DMS53 (cell line): ENCODE data around the gene FKBP9.
"Not testable (repeated sequence)": the region's sequence is repeated elsewhere in the genome, so short reads cannot be mapped to it uniquely, and the experiment has no call there.

Source experiments
- DNase-seq: peaks from one replicate; lab custom pipeline; 2025; lab: John Stamatoyannopoulos, UW

Gene FKBP9

DNA sequence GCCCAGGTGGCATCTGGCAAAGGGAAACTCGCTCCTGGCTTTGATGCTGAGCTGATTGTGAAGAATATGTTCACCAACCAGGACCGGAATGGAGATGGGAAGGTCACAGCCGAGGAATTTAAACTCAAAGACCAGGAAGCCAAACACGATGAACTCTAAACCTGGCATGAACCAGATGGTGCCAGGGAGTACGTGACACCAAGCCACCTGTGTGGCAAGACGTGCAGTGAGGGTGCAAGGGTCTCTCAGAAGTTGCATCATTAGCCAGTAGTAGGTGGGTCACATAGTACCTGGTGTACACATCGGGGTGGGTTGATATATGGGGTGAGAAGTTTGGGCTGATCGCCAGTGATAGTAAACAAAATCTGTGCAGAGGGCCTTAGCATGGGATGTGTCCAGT is 48.0 kb downstream of the FKBP9 start:
- not testable (repeated sequence) for DNase-seq

DNA sequence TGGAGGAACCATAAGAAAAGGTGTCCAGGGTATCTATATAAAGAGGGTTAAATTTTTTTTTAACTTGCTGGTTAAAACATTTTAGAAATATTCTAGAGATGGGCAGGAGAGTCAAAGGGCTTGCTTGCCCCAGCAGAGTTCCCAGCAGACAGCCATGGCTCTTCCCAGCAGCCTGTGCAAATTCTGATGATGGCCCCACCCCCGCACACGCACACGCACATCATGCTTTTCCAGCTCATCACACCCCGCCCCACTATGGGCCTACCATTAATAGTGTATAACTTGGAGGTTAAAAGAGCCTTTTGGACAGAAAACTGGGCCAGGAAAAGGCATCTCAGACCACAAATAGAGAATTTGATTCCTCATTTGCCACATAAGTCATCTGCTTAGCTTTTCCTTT is 48.5 kb downstream of the FKBP9 start:
- not testable (repeated sequence) for DNase-seq

DNA sequence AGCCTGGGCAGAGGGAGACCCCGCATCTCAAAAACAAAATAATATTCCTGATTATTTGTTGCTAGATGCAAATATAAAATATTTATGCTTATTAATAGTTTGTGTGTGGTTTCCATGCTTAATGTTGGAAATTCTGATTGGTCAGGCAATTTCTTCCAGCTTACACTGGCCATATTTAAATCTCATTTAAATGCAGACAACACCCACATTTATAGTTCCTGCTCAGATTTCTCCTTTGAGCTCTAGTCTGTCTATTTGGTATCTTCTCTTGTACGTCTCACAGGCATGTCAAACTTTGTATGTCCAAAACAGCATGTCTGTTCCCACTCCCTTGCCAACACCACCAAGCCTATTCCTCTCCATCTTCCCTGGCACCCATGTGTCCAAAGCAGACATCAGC is 52.5 kb downstream of the FKBP9 start:
- DNase-seq = no peak

DNA sequence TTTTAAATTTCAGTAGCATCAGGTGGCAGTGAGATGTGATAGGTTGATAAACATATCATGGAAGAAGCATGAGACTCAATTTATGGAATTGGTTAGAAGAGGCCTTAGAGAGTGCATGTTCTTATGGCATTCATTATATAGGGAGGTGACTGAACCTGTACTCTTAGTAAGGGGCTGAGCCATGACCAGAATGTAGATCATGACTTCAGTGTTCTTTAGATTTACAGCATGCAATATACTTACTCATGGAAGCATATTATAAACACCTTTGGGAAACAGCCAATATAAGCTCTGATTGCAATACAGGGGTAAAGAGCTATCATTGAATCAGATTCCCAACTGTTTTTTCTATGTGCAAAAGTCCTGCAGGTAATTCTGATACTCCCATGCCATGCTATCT is 55.1 kb downstream of the FKBP9 start:
- DNase-seq = no peak

DNA sequence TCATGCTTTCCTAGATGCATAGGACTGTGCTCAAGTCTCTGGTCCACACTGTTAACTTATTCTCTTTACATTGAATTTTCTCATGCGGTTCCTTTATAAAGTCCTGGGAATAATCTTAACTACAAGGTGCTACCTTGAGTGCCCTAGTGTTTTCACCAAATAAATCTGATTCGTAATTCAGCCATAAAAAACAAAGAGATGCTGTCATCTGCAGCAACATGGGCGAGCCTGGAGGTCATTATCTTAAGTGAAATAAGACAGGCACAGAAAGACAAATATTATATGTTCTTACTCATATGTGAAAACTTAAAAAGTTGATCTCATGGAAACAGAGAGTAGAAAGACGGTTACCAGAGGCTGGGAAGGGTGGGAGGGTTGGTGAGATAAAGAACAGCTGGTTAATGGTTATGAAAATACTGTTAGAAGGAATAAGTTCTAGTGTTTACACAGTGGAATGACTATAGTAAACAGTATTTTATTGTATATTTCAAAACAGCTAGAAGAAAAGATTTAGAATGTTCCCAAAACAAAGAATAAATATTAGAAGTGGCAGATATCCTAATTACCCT is 67.0 kb downstream of the FKBP9 start:
- DNase-seq = peak; percentile 41

DNA sequence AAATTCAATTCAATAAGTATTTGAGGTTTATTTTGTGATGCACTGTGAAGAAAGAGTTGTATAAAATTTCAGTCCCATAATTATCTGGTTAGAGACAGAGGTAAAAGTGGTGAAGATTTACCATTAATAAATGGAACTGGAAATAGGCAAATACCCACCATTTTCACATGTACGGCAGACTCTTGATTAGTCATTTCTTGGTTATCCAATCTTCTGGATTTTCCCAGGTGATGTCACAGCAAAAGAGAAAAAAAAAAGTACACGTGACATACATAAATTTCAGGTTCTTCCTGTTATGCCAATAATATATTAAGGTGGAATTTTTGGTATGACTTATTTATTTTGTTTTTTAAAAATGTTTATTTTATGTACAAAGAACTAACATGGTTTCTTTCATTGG is 78.5 kb downstream of the FKBP9 start:
- peak; percentile 18 for DNase-seq

DNA sequence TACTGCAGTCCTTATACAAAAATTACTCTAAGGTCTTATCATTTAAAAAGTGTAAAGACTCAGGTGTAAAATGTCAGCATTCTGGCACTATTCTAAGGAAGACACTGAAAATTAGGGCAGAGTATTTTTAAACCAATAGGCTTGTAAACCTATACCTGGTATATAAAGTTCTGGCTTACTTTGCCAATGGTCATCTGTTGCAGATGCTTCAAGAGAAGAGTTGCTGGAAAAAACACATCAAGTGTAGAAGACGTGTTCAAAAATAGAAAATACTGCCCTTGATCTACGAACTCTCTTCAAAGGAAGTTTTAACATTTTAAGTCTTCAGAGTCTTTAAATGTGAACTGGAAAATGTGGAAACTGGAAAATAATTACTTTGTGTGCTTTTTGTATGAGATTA is 81.4 kb downstream of the FKBP9 start:
- DNase-seq = no peak

DNA sequence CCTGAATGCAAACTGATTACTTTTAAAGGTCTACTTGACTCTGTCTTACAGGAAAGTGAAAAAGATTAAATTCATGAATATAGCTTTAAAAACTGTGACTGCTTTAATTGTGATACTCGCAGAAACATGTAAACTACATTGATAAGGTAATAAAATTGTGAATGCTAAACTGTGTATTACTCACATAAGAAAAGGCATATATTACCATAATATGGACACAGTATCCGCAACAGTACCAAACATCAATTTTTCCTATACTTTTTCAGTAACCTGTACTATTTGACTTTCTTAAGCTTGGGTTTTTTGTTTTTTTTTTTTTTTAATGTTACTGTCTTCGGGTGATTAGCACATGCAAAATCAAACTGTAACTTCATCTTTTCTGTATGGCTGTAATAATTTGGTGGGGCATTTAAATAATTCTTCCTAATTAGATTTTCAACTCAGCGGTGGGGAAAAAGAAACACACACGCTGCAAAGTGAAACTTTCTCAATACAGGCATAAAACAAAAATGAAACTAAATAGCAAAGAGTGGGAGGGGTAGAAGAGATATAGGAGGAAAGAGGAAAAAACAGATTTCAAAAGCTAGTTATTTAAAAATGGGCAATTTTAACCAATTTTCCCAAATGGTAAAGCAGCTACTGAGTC is 82.1 kb downstream of the FKBP9 start:
- DNase-seq = peak; percentile 47

DNA sequence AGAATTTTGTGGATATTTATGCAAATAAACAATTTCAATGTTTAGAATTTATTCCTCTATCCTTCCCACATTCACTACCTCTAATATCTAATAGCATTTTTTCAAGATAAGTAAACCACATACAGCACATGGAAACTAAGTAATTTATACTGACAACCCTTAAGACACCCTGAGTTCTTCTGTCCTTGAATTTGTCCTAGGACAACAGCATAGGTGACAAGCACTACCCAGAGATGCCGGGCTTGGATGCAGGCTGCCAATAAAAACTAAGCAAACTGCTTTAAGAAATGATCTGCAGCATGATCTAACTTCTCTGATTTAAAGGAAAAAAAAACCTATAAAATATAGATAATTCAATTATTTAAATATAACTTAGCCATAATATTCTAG is 82.7 kb downstream of the FKBP9 start:
- DNase-seq = peak; percentile 40

DNA sequence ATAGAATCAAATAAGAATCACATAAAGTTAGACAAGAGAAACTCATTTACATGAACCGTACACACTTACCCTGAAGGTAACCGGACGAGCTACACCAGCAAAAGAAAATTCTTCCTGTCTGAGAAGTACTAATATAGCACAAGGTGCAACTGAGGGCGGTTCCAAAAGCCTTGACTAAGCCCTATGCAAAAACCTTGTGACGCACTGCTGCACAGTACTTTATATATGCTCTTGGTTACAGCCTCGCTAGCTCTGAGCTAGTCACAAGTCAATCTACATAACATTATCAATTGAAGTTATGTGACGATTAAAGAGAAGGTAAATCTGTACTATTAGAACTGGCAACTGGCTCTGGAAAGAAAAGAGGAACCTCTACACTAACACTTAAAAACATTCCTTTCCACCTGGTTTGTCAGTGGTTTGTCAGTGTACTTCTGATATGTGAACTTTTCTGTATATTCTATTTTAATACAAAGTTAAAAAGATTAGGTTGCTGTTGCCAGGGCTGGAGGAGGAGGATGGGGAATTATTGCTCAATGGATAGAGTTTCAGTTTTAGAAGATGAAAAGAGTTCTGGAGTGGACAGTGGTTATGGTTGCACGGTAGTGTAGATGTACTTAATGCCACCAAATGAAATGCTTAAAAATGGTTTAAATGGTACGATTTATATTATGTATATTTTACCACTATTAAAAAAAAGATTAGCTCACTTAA is 83.7 kb downstream of the FKBP9 start:
- DNase-seq = peak; percentile 93

DNA sequence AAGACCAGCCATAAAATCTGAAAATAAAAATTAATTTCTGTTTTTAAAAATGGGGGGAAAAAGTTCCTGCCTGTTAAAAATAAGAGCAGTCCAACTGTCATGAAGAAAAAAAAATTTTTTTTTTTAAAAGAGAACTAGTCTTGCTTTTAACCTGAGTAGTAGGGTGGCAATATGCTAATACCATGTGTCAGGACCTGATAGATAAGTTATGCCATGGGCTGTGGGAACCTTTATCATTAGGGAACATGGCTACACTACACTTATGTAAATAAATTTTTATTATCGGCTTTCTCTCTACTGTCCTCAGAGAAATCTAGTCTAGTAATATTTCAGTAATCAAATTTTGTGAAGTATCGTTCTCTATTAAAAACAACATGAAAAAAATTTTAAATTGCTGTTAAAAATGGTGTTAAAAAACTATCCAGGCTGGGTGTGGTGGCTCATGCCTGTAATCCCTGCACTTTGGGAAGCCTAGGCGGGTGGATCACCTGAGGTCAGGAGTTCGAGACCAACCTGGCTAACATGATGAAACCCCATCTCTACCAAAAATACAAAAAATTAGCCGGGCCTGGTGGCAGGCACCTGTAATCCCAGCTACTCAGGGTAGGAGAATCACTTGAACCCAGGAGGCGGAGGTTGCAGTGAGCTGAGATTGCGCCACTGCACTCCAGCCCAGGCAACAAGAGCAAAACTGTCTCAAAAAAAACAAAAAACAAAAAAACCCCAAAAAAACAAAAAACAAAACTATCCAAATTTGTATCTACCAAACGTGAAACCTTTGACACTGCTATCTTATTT is 84.6 kb downstream of the FKBP9 start:
- peak; percentile 20 for DNase-seq

DNA sequence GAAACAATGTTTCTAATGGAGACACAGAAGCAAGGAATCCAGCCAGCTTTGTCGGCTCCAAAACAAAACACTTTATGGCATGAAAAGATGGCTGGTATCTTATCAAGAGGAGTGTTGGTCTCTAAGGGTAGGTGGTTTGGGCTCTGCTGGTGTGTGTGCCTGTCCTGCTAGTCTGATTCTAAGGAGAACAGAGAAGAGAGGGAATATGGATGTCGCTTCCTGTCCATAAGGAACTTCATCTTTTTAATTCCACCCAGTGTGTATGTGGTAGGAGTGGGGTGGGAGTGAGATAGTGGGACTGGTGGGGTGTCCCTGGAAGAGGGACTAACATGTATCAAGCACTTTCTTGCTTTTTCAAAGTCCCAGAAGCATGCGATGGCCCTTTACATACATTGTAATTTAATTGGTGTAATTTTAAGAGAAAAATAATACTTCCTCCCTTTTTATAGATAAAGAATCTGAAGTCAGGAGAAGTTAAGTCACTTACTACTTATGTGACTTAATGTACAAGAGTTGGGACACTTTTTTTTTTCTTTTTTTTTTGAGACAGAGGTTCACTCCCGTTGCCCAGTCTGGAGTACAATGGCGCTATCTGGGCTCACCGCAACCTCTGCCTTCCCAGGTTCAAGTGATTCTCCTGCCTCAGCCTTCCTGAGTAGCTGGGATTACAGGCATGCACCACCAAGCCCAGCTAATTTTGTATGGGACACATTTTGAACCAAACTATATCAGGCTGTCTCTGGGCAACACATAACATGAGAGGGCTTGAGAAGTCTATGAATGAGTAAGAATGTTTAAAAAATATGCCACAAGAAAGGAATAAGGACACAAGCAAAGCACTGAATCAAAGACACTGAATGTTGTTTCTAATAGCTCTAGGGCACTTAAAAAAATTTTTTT is 86.5 kb downstream of the FKBP9 start:
- DNase-seq = peak; percentile 84

DNA sequence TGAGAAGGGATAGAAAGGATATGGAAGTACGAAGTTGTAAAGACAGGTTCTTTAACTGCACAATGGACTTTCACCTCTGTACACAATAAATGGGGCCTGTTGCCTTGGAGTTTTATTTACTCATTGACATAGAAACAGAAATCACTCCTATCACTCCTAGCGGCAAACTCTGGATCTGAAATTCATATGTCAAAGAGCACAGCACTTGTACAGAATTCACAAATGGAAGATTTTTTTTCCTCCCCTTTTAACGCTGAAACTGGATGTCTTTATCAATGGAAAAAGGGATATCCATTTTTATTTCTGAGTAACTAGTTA is 87.1 kb downstream of the FKBP9 start:
- peak; percentile 97 for DNase-seq

DNA sequence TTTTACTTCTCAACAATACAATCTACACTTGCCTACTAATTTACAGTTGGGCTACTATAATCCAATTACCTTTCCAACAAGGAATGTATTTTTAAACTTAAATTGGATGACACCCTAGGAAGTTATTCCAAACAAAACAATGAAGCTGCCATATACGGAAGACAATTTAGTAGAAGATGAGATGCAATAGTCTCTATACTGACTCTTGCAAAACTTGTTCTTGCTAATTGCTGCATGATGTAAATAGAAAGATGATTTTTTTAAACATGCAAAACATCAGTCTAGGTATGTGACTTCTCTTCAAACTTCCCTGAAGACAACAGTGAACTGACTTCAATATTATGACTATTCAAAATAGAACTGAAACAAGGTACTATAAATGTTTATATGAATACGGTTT is 87.7 kb downstream of the FKBP9 start:
- peak; percentile 56 for DNase-seq

DNA sequence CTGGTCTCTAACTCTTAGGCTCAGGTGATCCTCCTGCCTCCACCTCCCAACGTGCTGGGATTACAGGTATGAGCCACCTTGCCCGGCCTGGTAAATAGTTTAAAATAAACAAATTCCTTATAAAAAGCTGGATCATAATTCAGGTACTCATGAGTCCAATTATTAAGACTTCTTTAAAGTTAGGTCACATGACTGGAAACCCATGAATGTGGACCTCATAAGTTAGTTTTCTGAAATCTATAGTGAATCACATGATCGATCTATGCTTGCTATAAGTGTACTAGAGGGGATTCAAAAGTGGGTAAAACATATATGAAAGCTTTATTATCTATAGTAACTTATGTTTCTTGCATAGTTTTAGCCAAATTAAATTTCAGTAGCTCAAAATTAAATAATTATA is 91.0 kb downstream of the FKBP9 start:
- no peak for DNase-seq

DNA sequence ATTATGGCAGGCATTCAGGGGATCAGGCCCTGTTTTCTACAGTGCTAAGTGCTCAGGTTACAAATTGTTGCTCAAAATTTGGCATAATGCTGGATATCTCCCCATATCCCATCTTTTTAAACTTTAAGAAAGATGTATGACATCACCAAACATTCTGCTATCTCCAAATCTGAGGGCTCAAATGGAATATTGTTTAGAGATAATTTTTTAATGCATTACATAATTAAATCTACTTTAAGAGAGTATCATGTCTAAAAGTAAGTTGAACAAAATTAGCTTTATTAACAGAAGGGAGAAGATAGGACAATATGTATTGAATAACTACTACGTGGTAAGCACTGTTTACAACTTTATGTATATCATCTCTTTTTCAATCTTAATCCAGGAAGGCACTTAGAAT is 91.5 kb downstream of the FKBP9 start:
- DNase-seq = no peak

DNA sequence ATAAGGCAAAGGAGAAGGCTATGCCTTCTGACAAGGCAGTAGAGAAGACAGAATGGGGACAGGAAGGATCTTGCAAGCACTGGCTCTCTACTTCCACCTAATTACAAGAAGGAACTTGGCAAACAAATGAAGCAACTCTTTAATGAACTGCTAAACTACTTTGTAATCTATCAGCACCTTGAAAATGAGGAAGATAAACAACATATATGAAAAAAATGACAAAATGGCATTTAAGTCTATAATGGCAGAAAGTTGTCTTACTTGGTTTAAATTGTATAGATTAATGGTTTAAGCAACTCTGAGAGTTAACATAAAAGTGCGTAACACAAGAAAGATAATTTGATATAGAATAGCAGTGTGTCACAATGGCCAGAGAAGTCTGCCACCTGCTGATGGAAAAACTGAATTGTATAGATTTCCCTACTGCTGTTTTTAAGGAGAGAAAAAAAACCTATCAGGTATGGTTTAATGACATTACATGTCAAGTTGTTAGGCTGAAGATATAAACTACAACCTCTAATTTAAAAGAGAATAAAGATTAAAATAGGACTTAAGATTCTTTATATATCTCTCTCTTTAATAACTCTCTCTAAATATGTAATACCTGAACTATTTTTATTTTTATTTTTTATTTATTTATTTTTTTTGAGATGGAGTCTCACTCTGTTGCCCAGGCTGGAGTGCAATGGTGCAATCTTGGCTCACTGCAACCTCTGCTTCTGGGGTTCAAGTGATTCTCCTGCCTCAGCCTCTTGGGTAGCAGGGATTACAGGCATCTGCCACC is 93.5 kb downstream of the FKBP9 start:
- peak; percentile 87 for DNase-seq

DNA sequence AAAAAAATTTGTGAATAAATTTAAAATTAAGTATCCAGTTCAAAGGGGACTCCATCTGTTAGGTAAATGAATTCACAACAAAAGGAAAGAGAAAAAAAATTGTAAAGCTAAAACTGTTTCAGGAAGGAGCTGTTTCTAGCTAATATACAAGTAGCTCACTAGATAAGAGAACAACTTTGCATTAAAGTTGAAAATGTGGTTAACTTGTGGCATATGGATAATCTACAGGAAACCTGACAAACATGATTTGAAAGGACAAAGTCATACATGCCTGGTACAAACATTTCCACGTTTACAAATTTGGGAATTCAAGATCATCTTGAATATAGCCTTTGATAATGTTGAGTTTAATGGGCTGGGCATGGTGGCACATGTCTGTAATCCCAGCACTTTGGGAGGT is 96.5 kb downstream of the FKBP9 start:
- DNase-seq = no peak

DNA sequence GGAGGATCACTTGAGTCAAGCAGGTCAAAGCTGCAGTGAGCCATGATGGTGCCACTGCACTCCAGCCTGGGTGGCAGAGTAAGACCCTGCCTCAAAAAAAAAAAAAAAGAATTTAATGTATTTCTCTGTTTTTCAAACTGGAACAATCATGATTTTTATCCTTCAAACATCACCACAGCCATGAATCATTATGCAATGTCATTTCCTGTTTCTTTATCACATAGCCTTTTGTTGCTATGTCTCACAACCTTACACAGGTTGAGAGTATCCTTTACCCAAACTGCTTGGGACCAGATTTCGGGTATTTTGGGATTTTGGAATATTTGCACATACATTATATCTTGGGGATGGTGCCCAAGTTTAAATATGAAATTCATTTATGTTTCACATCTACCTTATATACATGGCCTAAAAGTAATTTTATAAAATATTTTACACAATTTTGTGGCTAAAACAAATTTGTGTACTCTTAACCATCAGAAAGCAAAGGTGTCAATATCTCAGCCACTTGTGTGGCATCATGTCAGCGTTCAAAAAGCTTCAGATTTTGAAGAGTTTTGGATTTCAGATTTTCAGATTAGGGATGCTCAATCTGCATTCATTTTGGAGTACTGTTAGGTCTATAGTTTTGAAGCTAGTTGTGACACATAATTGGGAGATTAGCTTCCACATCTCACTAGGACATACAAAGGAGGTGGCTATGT is 97.2 kb downstream of the FKBP9 start:
- DNase-seq = peak; percentile 58

DNA sequence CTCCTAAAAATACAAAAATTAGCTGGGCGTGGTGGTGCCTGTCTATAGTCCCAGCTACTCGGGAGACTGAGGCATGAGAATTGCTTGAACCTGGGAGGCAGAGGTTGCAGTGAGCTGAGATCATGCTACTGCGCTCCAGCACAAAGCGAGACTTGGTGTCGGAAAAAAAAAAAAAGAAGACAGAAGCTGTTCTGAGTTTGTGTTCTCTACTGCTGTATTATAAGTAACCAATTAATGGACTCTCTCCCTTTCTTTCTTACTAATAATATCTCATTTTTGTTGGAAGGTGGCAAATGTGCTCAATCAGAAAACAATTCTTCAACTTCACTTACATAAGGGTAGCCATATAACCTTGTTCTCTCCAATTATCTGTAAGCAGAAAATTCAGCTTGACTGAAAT is 97.9 kb downstream of the FKBP9 start:
- DNase-seq = no peak
